OCI-M2 (cell line): ENCODE results near the gene TAF4.
"Not testable (repeated sequence)": the region's sequence is repeated elsewhere in the genome, so short reads cannot be mapped to it uniquely, and the experiment has no call there.

Experiments
- DNase-seq: peaks from one replicate; lab custom pipeline; 2025; ENCODE audit not compliant: unreplicated experiment; lab: John Stamatoyannopoulos, UW

TAF4 gene

GRCh38 chr20:62004614-62005013, 61.1 kb downstream of the TAF4 start:
- no peak for DNase-seq

DNA sequence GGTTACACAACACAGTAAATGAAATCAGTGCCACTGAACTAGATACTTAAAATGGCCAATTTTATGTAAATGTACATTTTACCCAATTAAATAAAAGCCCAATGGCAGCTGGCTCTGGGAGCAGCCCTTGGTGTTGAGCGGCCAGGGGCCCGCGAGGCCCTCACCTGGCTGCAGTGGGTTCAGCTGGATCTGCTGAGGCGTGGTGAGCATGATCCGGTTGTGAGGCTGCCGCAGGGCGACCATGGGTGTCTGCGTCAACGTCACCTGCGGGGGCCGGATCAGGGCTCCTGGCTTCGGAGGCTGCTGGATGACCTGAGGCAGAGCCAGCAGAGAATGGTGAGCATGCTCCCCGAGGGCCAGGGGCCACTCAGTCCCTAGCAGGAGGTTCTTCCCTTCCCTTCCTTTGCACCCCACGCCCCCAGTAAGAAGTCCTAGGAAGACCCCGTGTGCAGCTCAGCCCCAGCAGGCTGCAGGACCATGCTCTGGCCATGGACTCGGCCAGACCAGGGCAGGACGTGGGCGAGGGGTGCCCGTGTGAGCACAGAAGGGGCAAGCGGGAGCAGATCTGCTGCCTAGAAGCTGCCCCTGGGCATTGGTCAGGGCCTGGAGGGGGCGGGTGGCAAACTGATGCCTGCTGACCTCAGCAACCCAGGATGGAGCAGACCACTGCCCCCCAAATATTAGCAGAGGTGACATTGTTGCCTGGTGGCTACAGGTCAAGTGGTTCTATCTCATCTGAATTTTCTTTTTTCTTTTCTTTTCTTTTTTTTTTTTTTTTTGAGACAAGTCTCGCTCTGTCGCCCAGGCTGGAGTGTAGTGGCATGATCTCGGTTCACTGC, 61.9 kb downstream of the TAF4 start:
- no peak for DNase-seq

DNA sequence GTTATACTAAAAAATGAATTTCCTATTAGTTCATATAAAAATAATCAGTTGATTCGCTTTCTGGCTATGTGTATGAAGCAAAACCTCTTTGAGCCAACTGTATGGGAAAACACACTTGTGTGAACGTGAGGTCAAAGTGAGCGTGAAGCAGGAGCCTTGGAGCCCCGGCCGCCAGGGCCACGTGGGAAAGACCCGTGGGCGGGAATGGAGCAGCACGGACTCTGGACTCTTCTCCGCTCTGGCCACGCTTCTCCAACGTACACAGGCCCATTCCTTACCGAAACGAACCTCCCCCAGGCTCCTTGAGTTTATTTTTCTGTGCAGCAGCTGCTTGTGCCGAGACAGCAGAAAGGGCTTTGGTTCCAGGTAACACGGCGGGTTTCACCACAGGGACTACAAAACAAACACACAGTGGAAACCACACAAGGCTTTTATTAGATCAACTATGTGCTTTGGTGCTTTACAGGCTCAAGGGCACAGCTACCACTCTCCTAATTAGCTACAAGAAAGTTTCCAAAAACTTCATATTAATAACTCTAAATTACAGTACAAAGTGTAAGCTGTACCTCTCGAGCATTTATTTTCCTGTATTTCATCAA, 62.7 kb downstream of the TAF4 start:
- DNase-seq, result no peak

DNA sequence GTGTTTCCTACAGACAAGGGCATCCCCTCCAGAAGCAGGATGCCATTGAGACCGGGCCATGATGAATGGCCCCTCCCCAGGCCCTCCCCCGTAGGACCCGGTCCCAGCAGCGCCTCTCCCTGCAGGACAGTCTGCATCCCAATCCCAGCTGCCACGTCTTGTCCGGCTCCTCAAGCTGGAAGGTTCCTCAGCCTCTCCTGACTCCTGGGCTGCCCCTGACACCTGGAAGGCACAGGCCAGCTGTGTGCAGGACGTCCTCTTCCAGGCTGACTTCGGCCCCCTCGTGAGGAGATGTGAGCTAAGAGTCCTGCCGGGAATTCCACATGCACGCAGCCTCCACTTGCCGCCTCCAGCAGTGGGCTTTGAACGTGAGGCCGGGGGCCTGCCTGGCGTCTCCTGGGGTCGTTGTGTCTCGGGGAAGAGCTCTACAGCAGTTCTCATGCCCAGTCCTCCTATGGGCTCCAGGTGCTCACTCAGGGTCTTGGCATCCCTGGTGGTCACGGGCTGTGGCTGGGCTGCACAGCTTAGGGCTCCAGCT, 64.4 kb downstream of the TAF4 start:
- no peak for DNase-seq

DNA sequence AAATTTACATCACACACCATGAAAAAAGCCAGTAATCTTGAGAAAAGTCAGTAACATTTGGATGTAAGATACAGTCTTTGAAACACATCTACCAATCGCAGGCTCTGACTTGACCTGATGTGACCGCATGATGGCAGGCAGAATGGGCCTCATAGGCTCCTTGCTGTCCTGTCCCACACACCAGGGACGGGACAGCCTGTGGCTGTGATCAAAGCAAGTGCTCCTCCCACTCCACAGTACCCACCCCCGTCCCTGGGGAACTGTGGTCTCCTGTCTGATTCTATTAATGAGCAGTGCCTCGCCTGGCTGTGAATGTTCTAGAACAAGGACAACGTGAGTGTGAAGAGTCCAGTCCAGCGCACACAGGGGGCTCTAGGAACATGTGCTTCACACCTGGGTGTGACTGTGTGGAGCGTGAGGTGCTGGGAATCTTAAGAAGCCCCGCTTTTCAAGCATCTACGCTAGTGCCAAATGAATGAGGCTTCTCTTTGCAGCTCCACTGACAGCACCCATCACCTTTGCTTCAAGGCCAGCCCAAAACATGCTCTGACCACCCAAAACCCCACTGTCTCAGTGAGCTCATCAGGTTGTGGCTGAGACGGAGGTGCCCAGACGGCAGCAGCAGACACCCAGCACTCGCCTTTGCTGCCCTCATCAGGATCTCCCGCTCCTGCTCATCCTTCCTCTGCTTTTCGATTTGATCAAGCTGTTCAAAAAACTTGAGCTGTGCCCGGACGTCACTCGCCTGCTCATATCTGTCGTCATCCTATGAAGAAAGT, 67.1 kb downstream of the TAF4 start:
- no peak for DNase-seq

- no peak for DNase-seq
Observed at GRCh38 chr20:61997891-61998290, 67.8 kb downstream of the TAF4 start.

DNA sequence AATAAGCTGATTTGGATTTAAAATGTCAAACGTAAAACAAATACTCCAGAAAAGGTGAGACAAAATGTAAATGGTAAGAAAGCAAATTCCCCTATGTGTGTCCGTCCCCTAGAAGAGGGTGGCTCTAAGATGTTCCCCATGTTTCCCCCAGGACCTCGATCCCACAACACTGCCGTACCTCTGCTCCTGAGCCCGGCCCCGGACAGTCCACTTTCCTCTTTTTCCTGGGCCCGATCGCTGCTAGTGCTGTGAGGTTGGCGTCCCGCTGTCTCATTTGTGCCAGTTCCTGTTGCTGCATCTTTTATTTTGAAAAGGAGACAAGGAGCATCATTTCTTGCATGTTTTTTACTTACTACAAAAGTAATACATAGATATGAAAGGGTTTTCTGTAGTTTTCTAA, 68.3 kb downstream of the TAF4 start:
- DNase-seq, result no peak

DNA sequence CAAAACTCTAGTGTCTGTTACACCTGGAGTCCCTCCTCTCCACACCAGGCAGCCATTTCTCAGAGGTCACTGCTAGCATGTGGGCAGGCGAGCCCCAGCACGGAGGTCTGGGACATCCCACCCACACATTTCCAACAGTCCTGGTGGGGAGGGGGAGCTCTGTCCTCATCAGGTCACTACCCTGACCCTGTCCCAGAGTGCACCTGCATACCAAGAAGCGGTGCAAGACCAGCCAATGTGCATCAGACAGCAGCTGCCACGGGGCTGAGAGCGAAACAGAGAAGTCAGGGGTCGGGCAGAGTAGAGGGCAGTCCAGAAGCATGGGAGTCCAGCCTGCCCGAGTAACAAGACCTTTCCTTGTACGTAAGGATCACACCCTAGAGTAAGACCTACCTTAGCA, 71.1 kb downstream of the TAF4 start:
- no peak for DNase-seq

DNA sequence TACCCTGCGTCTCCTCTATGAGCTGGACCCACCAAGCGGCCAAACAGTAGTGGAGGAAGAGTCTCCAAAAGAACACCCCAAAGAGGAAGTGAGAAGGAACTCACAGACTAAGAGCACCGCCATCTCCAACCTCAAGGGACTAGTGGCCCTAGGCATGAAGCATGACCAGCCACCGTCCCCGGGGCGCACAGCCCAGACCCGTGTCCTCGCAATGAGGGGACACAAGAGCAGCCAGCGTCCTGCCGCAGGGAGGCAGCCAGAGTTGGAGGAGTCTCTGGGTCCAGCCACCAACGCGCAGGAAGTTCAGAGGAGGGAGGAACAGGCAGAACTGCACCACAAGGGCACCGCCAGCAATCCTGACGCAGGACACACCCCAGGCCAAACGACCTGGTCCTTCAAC, 72.6 kb downstream of the TAF4 start:
- no peak for DNase-seq

GRCh38 chr20:61991476-61991875, 74.2 kb downstream of the TAF4 start:
- no peak for DNase-seq

GRCh38 chr20:61990484-61990883, 75.2 kb downstream of the TAF4 start:
- no peak for DNase-seq

DNA sequence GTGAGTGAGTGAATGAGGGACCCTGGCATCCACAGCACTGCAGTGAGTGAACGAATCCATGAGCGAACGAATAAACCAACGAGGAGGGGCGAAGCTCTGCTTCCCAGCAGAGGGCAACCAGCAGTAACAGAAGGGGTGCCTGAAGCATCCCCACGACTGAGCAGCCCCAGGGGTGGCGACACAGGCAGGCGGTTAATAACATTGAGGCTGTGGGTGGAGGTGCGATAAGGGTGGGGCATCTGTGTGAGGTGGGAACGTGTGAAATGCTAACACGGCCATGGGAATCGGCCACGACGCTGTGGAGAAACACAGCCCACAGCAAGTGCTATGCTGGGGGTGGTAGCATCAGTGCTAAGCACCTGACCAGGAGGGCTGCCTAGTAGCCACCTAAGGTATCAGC, 75.9 kb downstream of the TAF4 start:
- DNase-seq, result no peak

- no peak for DNase-seq
Observed at GRCh38 chr20:61988665-61989064, 77.0 kb downstream of the TAF4 start.

GRCh38 chr20:61986762-61987321, 78.8 kb downstream of the TAF4 start:
- DNase-seq, result no peak

- DNase-seq, result no peak
Observed at GRCh38 chr20:61985096-61985495, 80.6 kb downstream of the TAF4 start.

- not testable (repeated sequence) for DNase-seq
Observed at GRCh38 chr20:61984431-61984830, 81.2 kb downstream of the TAF4 start.

GRCh38 chr20:61983965-61984364, 81.7 kb downstream of the TAF4 start:
- no peak for DNase-seq

- DNase-seq, result no peak
Observed at GRCh38 chr20:61982951-61983315, 82.7 kb downstream of the TAF4 start.

DNA sequence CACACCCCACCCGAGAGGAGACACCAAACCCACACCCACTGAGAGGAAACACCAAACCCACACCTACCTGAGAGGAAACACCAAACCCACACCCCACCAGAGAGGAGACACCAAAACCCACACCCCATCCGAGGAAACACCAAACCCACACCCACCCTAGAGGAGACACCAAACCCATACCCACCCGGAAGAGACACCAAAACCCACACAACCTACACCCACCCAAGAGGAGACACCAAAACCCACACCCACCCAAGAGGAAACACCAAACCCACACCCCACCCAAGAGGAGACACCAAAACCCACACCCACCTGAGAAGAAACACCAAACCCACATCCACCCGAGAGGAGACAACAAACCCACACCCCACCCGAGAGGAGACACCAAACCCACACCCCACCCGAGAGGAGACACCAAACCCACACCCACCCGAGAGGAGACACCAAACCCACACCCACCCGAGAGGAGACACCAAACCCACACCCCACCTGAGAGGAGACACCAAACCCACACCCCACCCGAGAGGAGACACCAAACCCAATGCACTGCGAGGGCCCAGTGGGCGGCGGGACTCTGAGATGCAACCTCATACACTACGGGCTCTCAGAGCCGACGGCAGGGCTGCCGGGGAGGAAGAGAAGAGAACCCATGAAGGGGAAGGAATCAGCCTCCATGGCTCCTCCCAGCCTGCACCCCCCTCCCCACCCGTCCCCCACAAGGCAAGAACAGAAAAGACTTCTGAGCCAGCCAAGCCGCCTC, 83.3 kb downstream of the TAF4 start:
- no peak for DNase-seq

GRCh38 chr20:61981691-61982090, 84.0 kb downstream of the TAF4 start:
- DNase-seq, result not testable (repeated sequence)
